ENCODE measurements around the gene TRAF3.

- TF ChIP-seq CTCF (IDR thresholded peaks at IDR 0.05): no peak
- no peak for TF ChIP-seq POLR2A (IDR thresholded peaks at IDR 0.05)
Measured at GRCh38 chr14:102945346-102946130, 168.3 kb downstream of the TRAF3 start.

Data from thyroid gland (tissue), 4 donors.